ENCODE results near the gene GGT6.

GRCh38 chr17:4579678-4580077 lies 19.3 kb upstream of the GGT6 start:
- TF ChIP-seq CTCF (IDR thresholded peaks at IDR 0.05; ENCODE audit: insufficient read depth, low read depth, low read length) (no peak), EZH2 (IDR thresholded peaks at IDR 0.05; ENCODE audit: insufficient read depth, low read length) (no peak)

Data from astrocyte (in vitro differentiated cells and primary cell).